Measurements from ENCODE around the gene COL21A1.

Gene COL21A1

GRCh38 chr6:56244528-56245253 lies 2.7 kb downstream of the COL21A1 start:
- FAIRE-seq, result no peak

- no peak for FAIRE-seq
Measured at GRCh38 chr6:56244089-56244488, 3.3 kb downstream of the COL21A1 start.

- no peak for FAIRE-seq
Measured at GRCh38 chr6:56243518-56244070, 3.8 kb downstream of the COL21A1 start.

- no peak for FAIRE-seq
Measured at GRCh38 chr6:56242346-56242745, 5.0 kb downstream of the COL21A1 start.

- FAIRE-seq, result no peak
Measured at GRCh38 chr6:56241124-56241802, 6.1 kb downstream of the COL21A1 start.

GRCh38 chr6:56238352-56238751 lies 9.0 kb downstream of the COL21A1 start:
- no peak for FAIRE-seq

- no peak for FAIRE-seq
Measured at GRCh38 chr6:56235245-56235644, 12.1 kb downstream of the COL21A1 start.

- no peak for FAIRE-seq
Measured at GRCh38 chr6:56232436-56232835, 14.9 kb downstream of the COL21A1 start.

GRCh38 chr6:56231827-56232226 lies 15.6 kb downstream of the COL21A1 start:
- no peak for FAIRE-seq

GRCh38 chr6:56230976-56231566 lies 16.3 kb downstream of the COL21A1 start:
- FAIRE-seq, result no peak

- no peak for FAIRE-seq
Measured at GRCh38 chr6:56227071-56227879, 20.1 kb downstream of the COL21A1 start.

- no peak for FAIRE-seq
Measured at GRCh38 chr6:56223995-56224394, 23.4 kb downstream of the COL21A1 start.

GRCh38 chr6:56222499-56222898 lies 24.9 kb downstream of the COL21A1 start:
- FAIRE-seq, result no peak

GRCh38 chr6:56220078-56220477 lies 27.3 kb downstream of the COL21A1 start:
- no peak for FAIRE-seq

- no peak for FAIRE-seq
Measured at GRCh38 chr6:56214703-56215101, 32.7 kb downstream of the COL21A1 start.

- no peak for FAIRE-seq
Measured at GRCh38 chr6:56214041-56214702, 33.2 kb downstream of the COL21A1 start.

- no peak for FAIRE-seq
Measured at GRCh38 chr6:56211724-56212123, 35.7 kb downstream of the COL21A1 start.

- FAIRE-seq, result no peak
Measured at GRCh38 chr6:56204134-56204533, 43.2 kb downstream of the COL21A1 start.

- no peak for FAIRE-seq
Measured at GRCh38 chr6:56199956-56200355, 47.4 kb downstream of the COL21A1 start.

GRCh38 chr6:56193846-56194245 lies 53.5 kb downstream of the COL21A1 start:
- no peak for FAIRE-seq

GRCh38 chr6:56188429-56188828 lies 59.0 kb downstream of the COL21A1 start:
- no peak for FAIRE-seq

- FAIRE-seq, result no peak
Measured at GRCh38 chr6:56187686-56188085, 59.7 kb downstream of the COL21A1 start.

All from A204.1 (cell line).